Measurements from ENCODE around the gene TGFB2. TPM values are rescaled to one million over a fixed set of nuclear protein-coding genes. Genes with fewer than 3 reads are reported as not detected.

TGFB2 gene
- total RNA-seq, 1 donor from 2014 or later, result 46.8 TPM

Other genes with a start within 250 kb of the TGFB2 start
- 22.8 TPM for gene RRP15, start 60.0 kb upstream of the TGFB2 start, total RNA-seq

All from sciatic nerve (tissue), 1 donor.